GM12878 (cell line): Measurements from ENCODE around the gene SPATS2L. TPM values are rescaled to one million over a fixed set of nuclear protein-coding genes. Genes with fewer than 3 reads are reported as not detected.

Experiments
- BHLHE40 ChIP-seq, 2 experiments: fragments of 450-650 bp in 1 of 2; IDR thresholded peaks; 2 replicates each; pipeline ENCODE4 v1.6.1; 2011 to 2017; ENCODE audit warnings: low read depth in 2 of 2, borderline replicate concordance in 1 of 2, improper control_type of control experiment in 1 of 2, low read length in 1 of 2, mild to moderate bottlenecking in 1 of 2
- CBFB ChIP-seq: IDR thresholded peaks from 2 replicates; pipeline ENCODE4 v1.6.1; 2016; ENCODE audit warnings: antibody characterized with exemption, low read depth
- DPF2 ChIP-seq: fragments of 450-650 bp; IDR thresholded peaks from 2 replicates; pipeline ENCODE4 v1.6.1; 2017; ENCODE audit warnings: mild to moderate bottlenecking
- EED ChIP-seq: sonication (generic); IDR thresholded peaks from 2 replicates; pipeline ENCODE4 v1.6.1; 2016; ENCODE audit warnings: antibody characterized with exemption, low read depth
- ETV6 ChIP-seq, 2 experiments: fragments of 450-650 bp in 1 of 2; IDR thresholded peaks in 1 of 2; conservative IDR thresholded peaks in 1 of 2; 2 replicates each; pipeline ENCODE4 v1.6.1; 2014; ENCODE audit warnings: antibody characterized with exemption in 1 of 2, borderline replicate concordance in 1 of 2, low read depth in 1 of 2, mild to moderate bottlenecking in 1 of 2, moderate library complexity in 1 of 2
- IKZF1 ChIP-seq: fragments of 450-650 bp; conservative IDR thresholded peaks from 2 replicates; pipeline ENCODE4 v1.6.1; 2017; ENCODE audit warnings: antibody characterized with exemption, mild to moderate bottlenecking
- IRF4 ChIP-seq: IDR thresholded peaks from 2 replicates; pipeline ENCODE4 v1.6.1; 2011; ENCODE audit warnings: low read depth, low read length
- KDM1A ChIP-seq: fragments of 200-600 bp; sonication (generic); IDR thresholded peaks from 2 replicates; pipeline ENCODE4 v1.6.1; 2016; ENCODE audit warnings: borderline replicate concordance
- KLF5 ChIP-seq: fragments of 450-650 bp; IDR thresholded peaks from 2 replicates; pipeline ENCODE4 v1.6.1; 2014; ENCODE audit warnings: mild to moderate bottlenecking; ENCODE audit not compliant: partially characterized antibody
- LARP7 ChIP-seq: fragments of 450-650 bp; IDR thresholded peaks from 2 replicates; pipeline ENCODE4 v1.6.1; 2017; ENCODE audit warnings: mild to moderate bottlenecking
- POLR2AphosphoS2 ChIP-seq: IDR thresholded peaks from 2 replicates; pipeline ENCODE4 v1.6.1; 2011; ENCODE audit warnings: low read depth, mild to moderate bottlenecking, low read length, improper control_type of control experiment, moderate library complexity
- POU2F2 ChIP-seq: IDR thresholded peaks from 3 replicates; pipeline ENCODE4 v1.6.1; 2011; ENCODE audit warnings: low read depth, mild to moderate bottlenecking, low read length, borderline replicate concordance
- SMAD1 ChIP-seq: fragments of 450-650 bp; IDR thresholded peaks from 2 replicates; pipeline ENCODE4 v1.6.1; 2018; ENCODE audit warnings: mild to moderate bottlenecking, low read depth; ENCODE audit not compliant: partially characterized antibody
- SRF ChIP-seq, 2 experiments: IDR thresholded peaks; 2 replicates each; pipeline ENCODE4 v1.6.1; 2011; ENCODE audit warnings: low read depth in 2 of 2, low read length in 2 of 2, mild to moderate bottlenecking in 1 of 2, moderate library complexity in 1 of 2
- STAT3 ChIP-seq: IDR thresholded peaks from 2 replicates; pipeline ENCODE4 v1.6.1; 2011; ENCODE audit warnings: low read depth, low read length, improper control_type of control experiment
- TARDBP ChIP-seq: IDR thresholded peaks from 2 replicates; pipeline ENCODE4 v1.6.1; 2016; ENCODE audit warnings: borderline replicate concordance
- WRNIP1 ChIP-seq: IDR thresholded peaks from 2 replicates; pipeline ENCODE4 v1.6.1; 2011; ENCODE audit warnings: low read depth, low read length, improper control_type of control experiment, borderline replicate concordance
- ZBED1 ChIP-seq: IDR thresholded peaks from 2 replicates; pipeline ENCODE4 v1.6.1; 2016; ENCODE audit warnings: borderline replicate concordance
- ZNF24 ChIP-seq: fragments of 450-650 bp; IDR thresholded peaks from 2 replicates; pipeline ENCODE4 v1.6.1; 2017; ENCODE audit warnings: antibody characterized with exemption, mild to moderate bottlenecking
- ZNF622 ChIP-seq: fragments of 450-650 bp; IDR thresholded peaks from 2 replicates; pipeline ENCODE4 v1.6.1; 2017; ENCODE audit warnings: mild to moderate bottlenecking, inconsistent platforms
- polyA plus RNA-seq, 11 experiments: library from polyadenylated mRNA; depleted of rRNA in 4 of 11; unstranded in 6 of 11; stranded (reverse) in 5 of 11; fragments of >200 nt; fragmentation: Nextera tagmentation in 4 of 11; fragmentation: Illumina TruSeq in 1 of 11; extraction: Ambion mirVana in 4 of 11; extraction: Trizol in 1 of 11; gene quantifications; 1 replicate in 1 of 11; 2 replicates in 10 of 11; pipeline versions ENCODE4 v1.2.1 to v1.2.3, GENCODE V29; 2011 to 2016; ENCODE audit warnings: inconsistent platforms in 2 of 11, missing spikeins in 2 of 11, low read depth in 1 of 11
- total RNA-seq, 4 experiments: library from RNA; depleted of rRNA in 3 of 4; stranded (reverse); fragments of >200 nt in 3 of 4; fragmentation: Illumina TruSeq in 1 of 4; extraction: Trizol in 1 of 4; gene quantifications; 2 replicates each; pipeline versions ENCODE4 v1.2.1 to v1.2.3, GENCODE V29; 2013 to 2021
- TF ChIP-seq, protein P1 (sequence below): fragments of 450-650 bp; formaldehyde crosslinking; IDR thresholded peaks from 2 replicates; pipeline ENCODE4 v1.4.0; 2022; ENCODE audit warnings: mild to moderate bottlenecking, moderate library complexity
- TF ChIP-seq, protein P2 (sequence below): IDR thresholded peaks from 2 replicates; pipeline ENCODE4 v1.6.1; 2011; ENCODE audit warnings: borderline replicate concordance, low read depth, mild to moderate bottlenecking, moderate library complexity, low read length; ENCODE audit not compliant: insufficient read depth, poor library complexity, severe bottlenecking
- TF ChIP-seq, protein P3 (sequence below): fragments of 450-650 bp; IDR thresholded peaks from 2 replicates; pipeline ENCODE4 v1.6.1; 2017; ENCODE audit warnings: mild to moderate bottlenecking, moderate library complexity

The SPATS2L gene
- total and polyA plus RNA-seq, 10 of the 15 experiments (the other 5 are each of a cell fraction or from before 2014, with no cell fraction given) = 5.2 to 30.0 (median 20.1) TPM

DNA sequence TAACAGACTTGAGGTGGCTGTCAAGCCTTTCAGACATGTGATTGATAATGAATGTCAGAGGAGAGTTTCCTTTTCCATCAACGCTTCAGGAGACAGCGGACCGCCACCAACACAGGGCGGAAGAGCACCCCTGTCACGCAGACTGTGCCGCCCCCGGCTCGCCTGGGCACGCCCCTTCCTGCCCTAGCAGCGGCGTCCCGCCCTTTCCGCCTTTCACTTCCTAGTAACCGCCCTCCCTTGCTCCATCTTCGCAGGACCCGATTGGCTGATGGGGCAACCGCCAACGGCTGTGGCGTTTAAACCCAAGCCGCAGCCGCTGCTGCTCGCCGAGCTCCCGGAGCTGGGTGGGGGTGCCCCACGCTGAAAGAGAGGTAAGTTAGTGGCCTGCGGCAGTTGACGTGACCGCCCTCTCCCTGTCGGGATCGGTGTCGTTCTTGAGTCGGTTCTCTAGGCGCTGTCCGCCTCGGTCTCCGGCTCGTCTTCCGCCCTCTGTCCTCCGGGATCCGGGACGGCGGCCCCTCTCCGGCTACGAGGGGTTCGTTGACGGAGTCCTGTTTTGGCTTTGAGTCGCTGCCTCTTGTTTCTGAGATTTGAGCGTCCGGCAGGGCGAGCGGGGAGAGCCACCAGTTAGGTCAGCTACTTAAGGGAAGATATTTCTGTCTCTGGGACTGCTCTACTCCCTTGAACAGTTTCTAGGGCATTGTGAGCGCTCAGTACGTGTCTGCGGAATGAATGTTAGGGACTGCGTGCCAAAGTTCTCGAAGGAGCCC is 219.6 kb downstream of the SPATS2L start, which contains the start of gene SGO2 (continued):
- TF ChIP-seq, protein P1, sequence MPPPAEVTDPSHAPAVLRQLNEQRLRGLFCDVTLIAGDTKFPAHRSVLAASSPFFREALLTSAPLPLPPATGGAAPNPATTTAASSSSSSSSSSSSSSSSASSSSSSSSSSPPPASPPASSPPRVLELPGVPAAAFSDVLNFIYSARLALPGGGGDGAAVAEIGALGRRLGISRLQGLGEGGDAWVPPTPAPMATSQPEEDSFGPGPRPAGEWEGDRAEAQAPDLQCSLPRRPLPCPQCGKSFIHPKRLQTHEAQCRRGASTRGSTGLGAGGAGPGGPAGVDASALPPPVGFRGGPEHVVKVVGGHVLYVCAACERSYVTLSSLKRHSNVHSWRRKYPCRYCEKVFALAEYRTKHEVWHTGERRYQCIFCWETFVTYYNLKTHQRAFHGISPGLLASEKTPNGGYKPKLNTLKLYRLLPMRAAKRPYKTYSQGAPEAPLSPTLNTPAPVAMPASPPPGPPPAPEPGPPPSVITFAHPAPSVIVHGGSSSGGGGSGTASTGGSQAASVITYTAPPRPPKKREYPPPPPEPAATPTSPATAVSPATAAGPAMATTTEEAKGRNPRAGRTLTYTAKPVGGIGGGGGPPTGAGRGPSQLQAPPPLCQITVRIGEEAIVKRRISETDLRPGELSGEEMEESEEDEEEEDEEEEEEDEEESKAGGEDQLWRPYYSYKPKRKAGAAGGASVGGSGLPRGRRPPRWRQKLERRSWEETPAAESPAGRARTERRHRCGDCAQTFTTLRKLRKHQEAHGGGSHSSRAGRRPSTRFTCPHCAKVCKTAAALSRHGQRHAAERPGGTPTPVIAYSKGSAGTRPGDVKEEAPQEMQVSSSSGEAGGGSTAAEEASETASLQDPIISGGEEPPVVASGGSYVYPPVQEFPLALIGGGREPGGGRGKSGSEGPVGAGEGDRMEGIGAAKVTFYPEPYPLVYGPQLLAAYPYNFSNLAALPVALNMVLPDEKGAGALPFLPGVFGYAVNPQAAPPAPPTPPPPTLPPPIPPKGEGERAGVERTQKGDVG (CRISPR knock-in tag) = no peak
- TF ChIP-seq KLF5 = no peak
- TF ChIP-seq LARP7 = peak; percentile 60; the same call in 1 of the 2 replicates
- no peak for TF ChIP-seq ZNF622
- peak; percentile 61; the same call in 1 of the 2 replicates for TF ChIP-seq CBFB
- TF ChIP-seq, protein P2, sequence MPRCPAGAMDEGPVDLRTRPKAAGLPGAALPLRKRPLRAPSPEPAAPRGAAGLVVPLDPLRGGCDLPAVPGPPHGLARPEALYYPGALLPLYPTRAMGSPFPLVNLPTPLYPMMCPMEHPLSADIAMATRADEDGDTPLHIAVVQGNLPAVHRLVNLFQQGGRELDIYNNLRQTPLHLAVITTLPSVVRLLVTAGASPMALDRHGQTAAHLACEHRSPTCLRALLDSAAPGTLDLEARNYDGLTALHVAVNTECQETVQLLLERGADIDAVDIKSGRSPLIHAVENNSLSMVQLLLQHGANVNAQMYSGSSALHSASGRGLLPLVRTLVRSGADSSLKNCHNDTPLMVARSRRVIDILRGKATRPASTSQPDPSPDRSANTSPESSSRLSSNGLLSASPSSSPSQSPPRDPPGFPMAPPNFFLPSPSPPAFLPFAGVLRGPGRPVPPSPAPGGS = no peak
- TF ChIP-seq SRF (IDR thresholded peaks at IDR 0.05; ENCODE audit: low read depth in 2 of 2, low read length in 2 of 2) = no peak
- TF ChIP-seq IKZF1 = peak; percentile 61
- TF ChIP-seq DPF2 = no peak
- no peak; a peak in 1 of 4 replicates for TF ChIP-seq ETV6 (conservative IDR thresholded peaks at IDR 0.05 in 1 of 2, IDR thresholded peaks at IDR 0.05 in 1 of 2; ENCODE audit: borderline replicate concordance in 1 of 2, low read depth in 1 of 2)
- peak in 1 of 2 experiments; percentile 74; a peak in 2 of 4 replicates for TF ChIP-seq BHLHE40 (IDR thresholded peaks at IDR 0.05; ENCODE audit: borderline replicate concordance in 1 of 2, low read depth in 2 of 2, low read length in 1 of 2)
- no peak for TF ChIP-seq ZBED1
- no peak for TF ChIP-seq IRF4
- TF ChIP-seq TARDBP = no peak
- no peak for TF ChIP-seq KDM1A
- TF ChIP-seq, protein P3, sequence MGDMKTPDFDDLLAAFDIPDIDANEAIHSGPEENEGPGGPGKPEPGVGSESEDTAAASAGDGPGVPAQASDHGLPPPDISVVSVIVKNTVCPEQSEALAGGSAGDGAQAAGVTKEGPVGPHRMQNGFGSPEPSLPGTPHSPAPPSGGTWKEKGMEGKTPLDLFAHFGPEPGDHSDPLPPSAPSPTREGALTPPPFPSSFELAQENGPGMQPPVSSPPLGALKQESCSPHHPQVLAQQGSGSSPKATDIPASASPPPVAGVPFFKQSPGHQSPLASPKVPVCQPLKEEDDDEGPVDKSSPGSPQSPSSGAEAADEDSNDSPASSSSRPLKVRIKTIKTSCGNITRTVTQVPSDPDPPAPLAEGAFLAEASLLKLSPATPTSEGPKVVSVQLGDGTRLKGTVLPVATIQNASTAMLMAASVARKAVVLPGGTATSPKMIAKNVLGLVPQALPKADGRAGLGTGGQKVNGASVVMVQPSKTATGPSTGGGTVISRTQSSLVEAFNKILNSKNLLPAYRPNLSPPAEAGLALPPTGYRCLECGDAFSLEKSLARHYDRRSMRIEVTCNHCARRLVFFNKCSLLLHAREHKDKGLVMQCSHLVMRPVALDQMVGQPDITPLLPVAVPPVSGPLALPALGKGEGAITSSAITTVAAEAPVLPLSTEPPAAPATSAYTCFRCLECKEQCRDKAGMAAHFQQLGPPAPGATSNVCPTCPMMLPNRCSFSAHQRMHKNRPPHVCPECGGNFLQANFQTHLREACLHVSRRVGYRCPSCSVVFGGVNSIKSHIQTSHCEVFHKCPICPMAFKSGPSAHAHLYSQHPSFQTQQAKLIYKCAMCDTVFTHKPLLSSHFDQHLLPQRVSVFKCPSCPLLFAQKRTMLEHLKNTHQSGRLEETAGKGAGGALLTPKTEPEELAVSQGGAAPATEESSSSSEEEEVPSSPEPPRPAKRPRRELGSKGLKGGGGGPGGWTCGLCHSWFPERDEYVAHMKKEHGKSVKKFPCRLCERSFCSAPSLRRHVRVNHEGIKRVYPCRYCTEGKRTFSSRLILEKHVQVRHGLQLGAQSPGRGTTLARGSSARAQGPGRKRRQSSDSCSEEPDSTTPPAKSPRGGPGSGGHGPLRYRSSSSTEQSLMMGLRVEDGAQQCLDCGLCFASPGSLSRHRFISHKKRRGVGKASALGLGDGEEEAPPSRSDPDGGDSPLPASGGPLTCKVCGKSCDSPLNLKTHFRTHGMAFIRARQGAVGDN = peak; percentile 83
- no peak for TF ChIP-seq EED
- TF ChIP-seq ZNF24 = no peak
- TF ChIP-seq POU2F2 = no peak
- no peak for TF ChIP-seq WRNIP1
- TF ChIP-seq SMAD1 = peak; percentile 22
- no peak for TF ChIP-seq STAT3
- peak; percentile 78; the same call in 1 of the 2 replicates for TF ChIP-seq POLR2AphosphoS2
